Measurements from ENCODE around the gene AFF3. TPM values are rescaled to one million over a fixed set of nuclear protein-coding genes. Genes with fewer than 3 reads are reported as not detected.
"Not testable (repeated sequence)": the region's sequence is repeated elsewhere in the genome, so short reads cannot be mapped to it uniquely, and the experiment has no call there.

AFF3 gene
- total and polyA plus RNA-seq, 2 of the 4 experiments (the other 2 are of a cell fraction), result 12.9 to 14.3 TPM

GRCh38 chr2:100091807-100092206 lies 50.6 kb downstream of the AFF3 start:
- H2BK5ac ChIP-seq (ENCODE audit: low read depth, low read length, poor library complexity, severe bottlenecking); H3K4ac ChIP-seq (ENCODE audit: low read depth, low read length); H3K27me3 ChIP-seq (ENCODE audit: control insufficient read depth, insufficient read depth, low read length); H3K14ac ChIP-seq (replicated peaks; ENCODE audit: low read depth, low read length); H3K56ac ChIP-seq (ENCODE audit: extremely low read depth, insufficient read depth, low read length); H3K4me3 ChIP-seq (ENCODE audit: insufficient read depth, low read depth, low read length); H3K9ac ChIP-seq (ENCODE audit: low read depth, low read length); H3K23ac ChIP-seq (ENCODE audit: low read depth, low read length); H2AFZ ChIP-seq (replicated peaks; ENCODE audit: low read length, poor library complexity); H3K4me1 ChIP-seq (ENCODE audit: control insufficient read depth, insufficient read depth, low read length); H3K27ac ChIP-seq (ENCODE audit: insufficient read depth, low read length); H4K8ac ChIP-seq (ENCODE audit: low read depth in 2 of 2, low read length in 2 of 2); H2AK9ac ChIP-seq (replicated peaks; ENCODE audit: low read depth, low read length, poor library complexity); H3K36me3 ChIP-seq (ENCODE audit: control insufficient read depth, insufficient read depth, low read length); DNase-seq; H2AK5ac ChIP-seq (ENCODE audit: low read depth, low read length); H3K9me3 ChIP-seq (ENCODE audit: control insufficient read depth, insufficient read depth, low read length); BruUV-seq (replicated peaks); H2BK120ac ChIP-seq (ENCODE audit: low read depth, low read length); in situ Hi-C loops (cut with MboI; ENCODE audit: low sequenced_read_pairs); CTCF ChIA-PET; intact Hi-C loops (cut with micrococcal nuclease); H2BK15ac ChIP-seq (ENCODE audit: low read depth, low read length); H2BK20ac ChIP-seq (ENCODE audit: low read depth, low read length); H3K79me1 ChIP-seq (ENCODE audit: low read depth in 1 of 2, low read length in 2 of 2); H4K91ac ChIP-seq (ENCODE audit: insufficient read depth, low read depth, low read length); H4K5ac ChIP-seq (ENCODE audit: low read depth, low read length); H3K9me1 ChIP-seq (ENCODE audit: insufficient read depth, low read length); H3K4me2 ChIP-seq (ENCODE audit: low read depth, low read length); H3K18ac ChIP-seq (ENCODE audit: low read depth, low read length); H4K20me1 ChIP-seq (ENCODE audit: insufficient read depth, low read length); dilution Hi-C loops (cut with HindIII; ENCODE audit: low sequenced_read_pairs, unreplicated experiment); ATAC-seq (ENCODE audit: low read depth); POLR2A ChIA-PET (ENCODE audit: unreplicated experiment): not testable (repeated sequence)
- no CpG with 5 or more reads among the region's 8 CpGs for WGBS, 2 experiments (ENCODE audit: extremely low coverage in 2 of 2, insufficient read length in 1 of 2)

DNA sequence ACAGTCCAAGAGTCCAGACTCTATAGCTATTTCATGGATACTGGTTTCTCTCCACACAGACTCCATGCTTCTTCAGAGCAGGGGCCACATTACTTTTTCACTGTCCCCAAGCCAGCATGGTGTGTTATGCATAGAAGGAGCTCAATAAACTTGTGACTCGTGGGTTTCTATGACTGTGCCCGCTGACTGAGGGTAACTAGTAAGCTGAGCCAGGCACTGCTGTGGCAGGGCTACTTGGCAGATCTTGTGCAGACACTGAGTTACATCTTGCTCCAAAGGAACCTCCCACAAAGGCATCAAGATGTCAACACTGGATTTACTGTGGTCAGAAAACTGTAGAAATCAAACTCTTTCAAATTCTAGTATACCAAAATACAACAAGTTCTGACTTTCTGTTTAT lies 56.6 kb downstream of the AFF3 start:
- H2AFZ ChIP-seq (replicated peaks; ENCODE audit: low read length, poor library complexity); H2BK20ac ChIP-seq (ENCODE audit: low read depth, low read length); H3K79me1 ChIP-seq (ENCODE audit: low read depth in 1 of 2, low read length in 2 of 2); H3K27ac ChIP-seq (ENCODE audit: insufficient read depth, low read length); H3K4me3 ChIP-seq (ENCODE audit: insufficient read depth, low read depth, low read length); H3K36me3 ChIP-seq (ENCODE audit: control insufficient read depth, insufficient read depth, low read length); H2BK15ac ChIP-seq (ENCODE audit: low read depth, low read length); H3K23ac ChIP-seq (ENCODE audit: low read depth, low read length); H3K27me3 ChIP-seq (ENCODE audit: control insufficient read depth, insufficient read depth, low read length); H2BK5ac ChIP-seq (ENCODE audit: low read depth, low read length, poor library complexity, severe bottlenecking); H4K8ac ChIP-seq (ENCODE audit: low read depth in 2 of 2, low read length in 2 of 2); H3K18ac ChIP-seq (ENCODE audit: low read depth, low read length); DNase-seq; H3K4ac ChIP-seq (ENCODE audit: low read depth, low read length); H4K5ac ChIP-seq (ENCODE audit: low read depth, low read length); H3K14ac ChIP-seq (replicated peaks; ENCODE audit: low read depth, low read length); dilution Hi-C loops (cut with HindIII; ENCODE audit: low sequenced_read_pairs, unreplicated experiment); in situ Hi-C loops (cut with MboI; ENCODE audit: low sequenced_read_pairs); H2AK5ac ChIP-seq (ENCODE audit: low read depth, low read length); BruUV-seq (replicated peaks); H2BK120ac ChIP-seq (ENCODE audit: low read depth, low read length); intact Hi-C loops (cut with micrococcal nuclease); H4K91ac ChIP-seq (ENCODE audit: insufficient read depth, low read depth, low read length); H3K4me1 ChIP-seq (ENCODE audit: control insufficient read depth, insufficient read depth, low read length); H2AK9ac ChIP-seq (replicated peaks; ENCODE audit: low read depth, low read length, poor library complexity); H3K9ac ChIP-seq (ENCODE audit: low read depth, low read length); H3K56ac ChIP-seq (ENCODE audit: extremely low read depth, insufficient read depth, low read length); CTCF ChIA-PET; H3K9me3 ChIP-seq (ENCODE audit: control insufficient read depth, insufficient read depth, low read length); H4K20me1 ChIP-seq (ENCODE audit: insufficient read depth, low read length); H3K9me1 ChIP-seq (ENCODE audit: insufficient read depth, low read length); H3K4me2 ChIP-seq (ENCODE audit: low read depth, low read length); POLR2A ChIA-PET (ENCODE audit: unreplicated experiment): not testable (repeated sequence)
- no CpG with 5 or more reads among the region's 2 CpGs for WGBS, 2 experiments (ENCODE audit: extremely low coverage in 2 of 2, insufficient read length in 1 of 2)
- peak; percentile 79 for ATAC-seq (ENCODE audit: low read depth)

Data from IMR-90 (cell line).